PC-3 (cell line): ENCODE measurements around the gene VGLL2. TPM values are rescaled to one million over a fixed set of nuclear protein-coding genes. Genes with fewer than 3 reads are reported as not detected.

Experiments used
- ATAC-seq: fragments of 200-7000 bp; cut with Tn5 transposase; 2 replicates; pipeline ENCODE4 v1.9.1; 2020; ENCODE audit warnings: mild to moderate bottlenecking, moderate library complexity
- BruUV-seq: library from RNA; stranded (reverse); fragments of 400-500 nt; replicated peaks from 2 replicates; lab custom pipeline; 2021; lab: Mats Ljungman, UMichigan
- CTCF ChIA-PET: fragments of 300-600 bp; sonication (Branson Sonifier 250); formaldehyde crosslinking; loops from one replicate; lab custom pipeline; 2022; ENCODE audit warnings: antibody characterized with exemption; lab: Charles Lee
- POLR2A ChIA-PET: fragments of 300-600 bp; sonication (Branson Sonifier 250); formaldehyde crosslinking; loops from one replicate; lab custom pipeline; 2022; ENCODE audit warnings: antibody characterized with exemption; ENCODE audit not compliant: unreplicated experiment; lab: Charles Lee
- DNase-seq: peaks from one replicate; pipeline ENCODE4 v3.0.0-alpha.2; 2015
- H2AFZ ChIP-seq: fragments of 300-600 bp; sonication (generic); 2 replicates; pipeline ENCODE4 v1.6.0; 2016; ENCODE audit warnings: antibody characterized with exemption, low read length
- H3F3A ChIP-seq: fragments of 300-600 bp; sonication (generic); one replicate; pipeline ENCODE4 v1.6.0; 2017; ENCODE audit warnings: antibody characterized with exemption, low read length, control low read depth, mild to moderate bottlenecking; ENCODE audit not compliant: unreplicated experiment
- H3K27ac ChIP-seq: fragments of 300-600 bp; sonication (generic); 2 replicates; pipeline ENCODE4 v1.5.1; 2016; ENCODE audit warnings: mild to moderate bottlenecking, low read length
- H3K27me3 ChIP-seq: fragments of 300-600 bp; sonication (generic); 2 replicates; pipeline ENCODE4 v1.6.1; 2016; ENCODE audit warnings: low read length, mixed read lengths
- H3K36me3 ChIP-seq: fragments of 300-600 bp; sonication (generic); 2 replicates; pipeline ENCODE4 v1.6.1; 2016; ENCODE audit warnings: low read depth, mixed run types, low read length, mixed read lengths
- H3K4me1 ChIP-seq: fragments of 300-600 bp; sonication (generic); 2 replicates; pipeline ENCODE4 v1.5.1; 2016; ENCODE audit warnings: low read length; ENCODE audit not compliant: insufficient read depth
- H3K4me2 ChIP-seq: fragments of 300-600 bp; sonication (generic); 2 replicates; pipeline ENCODE4 v1.6.0; 2016; ENCODE audit warnings: low read length
- H3K4me3 ChIP-seq: fragments of 300-600 bp; sonication (generic); 2 replicates; pipeline ENCODE4 v1.5.1; 2016; ENCODE audit warnings: mild to moderate bottlenecking, low read length, mixed read lengths
- H3K79me2 ChIP-seq: fragments of 300-600 bp; sonication (generic); 2 replicates; pipeline ENCODE4 v1.6.1; 2017; ENCODE audit warnings: low read length, mixed read lengths
- H3K9ac ChIP-seq: fragments of 300-600 bp; sonication (generic); 2 replicates; pipeline ENCODE4 v1.6.0; 2016; ENCODE audit warnings: mild to moderate bottlenecking, low read length
- H3K9me2 ChIP-seq: fragments of 300-600 bp; sonication (generic); replicated peaks from 2 replicates; pipeline ENCODE4 v1.6.1; 2016; ENCODE audit warnings: mixed run types, low read length, mixed read lengths
- H3K9me3 ChIP-seq: fragments of 300-600 bp; sonication (generic); 2 replicates; pipeline ENCODE4 v1.6.1; 2016; ENCODE audit warnings: low read length, mixed read lengths
- H4K20me1 ChIP-seq: fragments of 300-600 bp; sonication (generic); 2 replicates; pipeline ENCODE4 v1.6.1; 2016; ENCODE audit warnings: low read length, mixed read lengths
- EZH2 ChIP-seq: fragments of 300-600 bp; sonication (generic); IDR thresholded peaks from one replicate; pipeline ENCODE4 v1.6.1; 2017; ENCODE audit warnings: antibody characterized with exemption, mild to moderate bottlenecking, low read length; ENCODE audit not compliant: unreplicated experiment
- EZH2phosphoT487 ChIP-seq: fragments of 300-600 bp; sonication (generic); IDR thresholded peaks from 2 replicates; pipeline ENCODE4 v1.6.1; 2018; ENCODE audit warnings: mild to moderate bottlenecking, antibody characterized with exemption, low read length, borderline replicate concordance
- intact Hi-C: fragments of 100-400 bp; cut with micrococcal nuclease; formaldehyde crosslinking; loops from 2 replicates; pipeline ENCODE4 v1.9.0; 2023
- total RNA-seq: library from RNA; depleted of rRNA; stranded (reverse); fragments of >200 nt; gene quantifications from 2 replicates; pipeline ENCODE4 v1.2.3, GENCODE V29; 2014
- TF ChIP-seq, protein P1 (sequence below): fragments of 300-600 bp; sonication (generic); conservative IDR thresholded peaks from 2 replicates; pipeline ENCODE4 v1.5.1; 2017; ENCODE audit warnings: antibody characterized with exemption, low read depth, mild to moderate bottlenecking, low read length

The VGLL2 gene
- total RNA-seq, 1 experiment from 2014 or later = not detected

DNA sequence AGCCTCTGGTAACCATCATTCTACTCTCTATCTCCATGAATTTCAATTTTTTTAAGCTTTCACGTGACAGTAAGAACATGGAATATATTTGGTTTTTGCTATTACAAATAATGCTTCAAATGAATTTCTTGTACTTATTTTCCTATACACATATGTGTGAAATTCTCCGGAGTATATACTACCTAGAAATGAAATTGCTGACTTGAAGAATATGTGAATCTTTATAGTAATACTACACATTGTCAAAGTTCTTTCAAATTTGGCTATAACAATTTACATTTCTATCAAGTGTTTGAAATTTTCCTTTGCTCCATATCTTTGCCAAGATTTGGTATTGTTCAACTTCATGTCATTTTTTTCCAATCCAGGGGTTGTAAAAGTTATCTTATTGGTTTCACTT, 11.6 kb upstream of the VGLL2 start:
- ATAC-seq (no peak), DNase-seq (no peak)
- Histone ChIP-seq H3K27me3 (no peaks in the 10 kb centered on the region), H3K27ac (no peak overlapping the region), H3K79me2 (no peaks in the 10 kb centered on the region), H3K4me3 (no peak overlapping the region), H3K9ac (no peak overlapping the region), H2AFZ (no peak overlapping the region), H3K9me2 (no peaks in the 10 kb centered on the region), H3K9me3 (no peaks in the 10 kb centered on the region), H4K20me1 (no peaks in the 10 kb centered on the region), H3K4me1 (no peaks in the 10 kb centered on the region), H3K4me2 (no peak overlapping the region), H3F3A (no peaks in the 10 kb centered on the region), H3K36me3 (no peaks in the 10 kb centered on the region)
- TF ChIP-seq EZH2phosphoT487 = no peak
- TF ChIP-seq EZH2 = no peak
- TF ChIP-seq, protein P1, sequence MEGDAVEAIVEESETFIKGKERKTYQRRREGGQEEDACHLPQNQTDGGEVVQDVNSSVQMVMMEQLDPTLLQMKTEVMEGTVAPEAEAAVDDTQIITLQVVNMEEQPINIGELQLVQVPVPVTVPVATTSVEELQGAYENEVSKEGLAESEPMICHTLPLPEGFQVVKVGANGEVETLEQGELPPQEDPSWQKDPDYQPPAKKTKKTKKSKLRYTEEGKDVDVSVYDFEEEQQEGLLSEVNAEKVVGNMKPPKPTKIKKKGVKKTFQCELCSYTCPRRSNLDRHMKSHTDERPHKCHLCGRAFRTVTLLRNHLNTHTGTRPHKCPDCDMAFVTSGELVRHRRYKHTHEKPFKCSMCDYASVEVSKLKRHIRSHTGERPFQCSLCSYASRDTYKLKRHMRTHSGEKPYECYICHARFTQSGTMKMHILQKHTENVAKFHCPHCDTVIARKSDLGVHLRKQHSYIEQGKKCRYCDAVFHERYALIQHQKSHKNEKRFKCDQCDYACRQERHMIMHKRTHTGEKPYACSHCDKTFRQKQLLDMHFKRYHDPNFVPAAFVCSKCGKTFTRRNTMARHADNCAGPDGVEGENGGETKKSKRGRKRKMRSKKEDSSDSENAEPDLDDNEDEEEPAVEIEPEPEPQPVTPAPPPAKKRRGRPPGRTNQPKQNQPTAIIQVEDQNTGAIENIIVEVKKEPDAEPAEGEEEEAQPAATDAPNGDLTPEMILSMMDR = no peak
- ChIA-PET POLR2A (no interaction called here), CTCF (no interaction called here)
- intact Hi-C loops = no loop called here
- no TSS peak for BruUV-seq

DNA sequence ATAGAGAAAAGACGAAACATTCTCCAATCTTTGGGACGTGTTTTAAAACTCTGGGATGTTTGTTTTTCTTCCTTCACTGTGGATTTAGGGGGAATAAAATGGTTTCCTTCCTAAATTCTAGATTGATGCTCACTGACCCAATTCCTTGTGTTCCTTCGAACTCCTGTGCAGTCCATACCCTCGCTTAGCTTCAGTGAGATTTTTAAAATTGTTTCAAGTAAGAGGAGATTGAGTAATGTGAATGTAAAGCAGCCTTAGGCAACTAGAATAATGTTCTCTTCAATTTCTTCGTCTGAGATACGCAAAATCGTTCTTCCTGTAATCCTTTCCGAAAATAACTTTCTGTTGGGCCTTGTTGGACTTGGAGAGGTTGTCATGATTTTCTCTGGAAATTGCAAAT, 2.6 kb upstream of the VGLL2 start:
- DNase-seq = no peak
- Histone ChIP-seq H3K79me2 (no peaks in the 10 kb centered on the region), H3K9me2 (no peaks in the 10 kb centered on the region), H3K27me3 (peaks cover 68% of the 10 kb centered on the region), H4K20me1 (no peaks in the 10 kb centered on the region), H3K4me3 (no peak overlapping the region), H3K4me2 (no peak overlapping the region), H3K27ac (no peak overlapping the region), H3F3A (no peaks in the 10 kb centered on the region), H3K9ac (no peak overlapping the region), H2AFZ (no peak overlapping the region), H3K4me1 (no peaks in the 10 kb centered on the region), H3K9me3 (no peaks in the 10 kb centered on the region), H3K36me3 (no peaks in the 10 kb centered on the region)
- TF ChIP-seq, protein P1 = no peak
- TF ChIP-seq EZH2phosphoT487 = no peak
- no peak for TF ChIP-seq EZH2
- intact Hi-C loops = no loop called here
- no TSS peak for BruUV-seq
- CTCF ChIA-PET = no interaction called here
- ATAC-seq = no peak
- POLR2A ChIA-PET = no interaction called here

DNA sequence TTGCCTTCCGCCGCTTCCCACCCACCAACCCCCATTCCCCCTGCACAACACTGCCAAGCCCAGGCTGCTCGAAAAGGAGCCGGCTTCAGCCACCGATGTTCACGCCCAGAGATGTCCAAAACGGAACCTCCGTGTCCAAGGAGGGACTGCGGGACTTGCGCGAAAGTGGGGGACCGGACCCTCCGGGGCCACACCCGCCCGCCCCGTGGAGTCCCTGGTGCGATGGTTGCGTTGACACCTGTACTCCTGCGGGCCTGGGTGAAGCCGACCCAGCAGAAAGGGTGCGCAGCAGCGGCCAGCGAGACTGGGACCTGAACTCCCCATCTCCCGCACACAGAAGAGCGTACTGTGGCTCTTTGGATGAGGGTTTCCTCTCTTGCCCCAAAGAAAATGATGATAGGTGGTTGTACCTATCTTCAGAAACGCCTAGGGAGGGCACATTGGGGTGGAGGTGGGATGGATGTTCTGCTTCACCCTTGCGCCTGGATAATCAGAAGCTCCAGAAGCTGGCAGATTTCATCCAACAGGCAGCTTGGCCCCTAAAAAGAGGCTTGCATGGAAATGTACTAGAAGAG, 1.9 kb upstream of the VGLL2 start:
- Histone ChIP-seq H3F3A (no peaks in the 10 kb centered on the region), H3K36me3 (no peaks in the 10 kb centered on the region), H2AFZ (no peak overlapping the region), H3K4me1 (no peaks in the 10 kb centered on the region), H3K9me3 (no peaks in the 10 kb centered on the region), H3K79me2 (no peaks in the 10 kb centered on the region), H3K4me3 (no peak overlapping the region), H3K27me3 (peaks cover 74% of the 10 kb centered on the region), H3K9me2 (no peaks in the 10 kb centered on the region), H3K9ac (no peak overlapping the region), H3K27ac (no peak overlapping the region), H3K4me2 (no peak overlapping the region), H4K20me1 (no peaks in the 10 kb centered on the region)
- ATAC-seq (no peak), DNase-seq (no peak)
- POLR2A ChIA-PET = no interaction called here
- BruUV-seq = no TSS peak
- TF ChIP-seq, protein P1 = no peak
- TF ChIP-seq EZH2 (no peak), EZH2phosphoT487 (no peak)
- CTCF ChIA-PET = no interaction called here
- intact Hi-C loops = no loop called here
